PC-9 (cell line): Measurements from ENCODE around the gene LAMTOR5.

ENCODE experiments used
- CTCF ChIP-seq: fragments of 200-600 bp; sonication (generic); conservative IDR thresholded peaks from 2 replicates; pipeline ENCODE4 v1.6.1; 2017; ENCODE audit warnings: mixed run types, antibody characterized with exemption, mild to moderate bottlenecking, moderate library complexity
- EZH2 ChIP-seq: fragments of 200-600 bp; sonication (generic); IDR thresholded peaks from 2 replicates; pipeline ENCODE4 v1.8.0; 2017; ENCODE audit warnings: antibody characterized with exemption, low read depth

- TF ChIP-seq CTCF = peak; percentile 40; the same call in 1 of the 2 replicates
- TF ChIP-seq EZH2 = no peak
These were observed at the start of gene LAMTOR5 for GRCh38 chr1:110407260-110408210.
